ENCODE measurements around the gene CD34. TPM values are rescaled to one million over a fixed set of nuclear protein-coding genes. Genes with fewer than 3 reads are reported as not detected.

CD34 gene
- total RNA-seq, 2 donors from 2014 or later, result 9.8 to 47.7 TPM

- DNase-seq (ENCODE audit: low spot score), result peak; percentile 67
- Histone ChIP-seq H3K4me1 (replicated peaks) (peaks cover 23% of the 10 kb centered on the region), H3K9me3 (no peaks in the 10 kb centered on the region), H3K4me3 (peak overlapping the region; percentile 79 to 90), H3K27me3 (replicated peaks; ENCODE audit: insufficient read depth) (no peaks in the 10 kb centered on the region), H3K36me3 (no peaks in the 10 kb centered on the region), H3K27ac (peak overlapping the region; percentile 99)
- 10% methylated on average over 17 of the region's 19 CpGs for WGBS
- intact Hi-C loops (cut with DNase I), result loop anchor here (10.0 kb wide), 1 partner anchor 53 kb away; no protein-coding TSS in a partner anchor
- peak; percentile 41 for TF ChIP-seq POLR2AphosphoS5 (IDR thresholded peaks at IDR 0.05)
- peak; percentile 34 for TF ChIP-seq POLR2A (IDR thresholded peaks at IDR 0.05)
- TF ChIP-seq CTCF (IDR thresholded peaks at IDR 0.05), result no peak
These were observed 43.5 kb downstream of the CD34 start for GRCh38 chr1:207867136-207868109.

GRCh38 chr1:207866471-207867135 lies 44.3 kb downstream of the CD34 start:
- peak; percentile 68 for DNase-seq (ENCODE audit: low spot score)
- Histone ChIP-seq H3K4me3 (peak overlapping the region in 1 of 2 donors; percentile 90), H3K36me3 (no peaks in the 10 kb centered on the region), H3K9me3 (no peaks in the 10 kb centered on the region), H3K27me3 (replicated peaks; ENCODE audit: insufficient read depth) (no peaks in the 10 kb centered on the region), H3K4me1 (replicated peaks) (peaks cover 23% of the 10 kb centered on the region), H3K27ac (peak overlapping the region; percentile 99)
- WGBS, result 31% methylated on average over 9 of the region's 9 CpGs
- intact Hi-C loops (cut with DNase I), result loop anchor here (10.0 kb wide), 1 partner anchor 52 kb away; no protein-coding TSS in a partner anchor
- TF ChIP-seq POLR2AphosphoS5 (IDR thresholded peaks at IDR 0.05) (peak; percentile 67), POLR2A (IDR thresholded peaks at IDR 0.05) (no peak)

GRCh38 chr1:207863893-207864535 lies 46.9 kb downstream of the CD34 start:
- Histone ChIP-seq H3K4me1 (replicated peaks) (peaks cover 23% of the 10 kb centered on the region), H3K27me3 (replicated peaks; ENCODE audit: insufficient read depth) (no peaks in the 10 kb centered on the region), H3K36me3 (no peaks in the 10 kb centered on the region), H3K27ac (peak overlapping the region; percentile 99), H3K4me3 (no peak overlapping the region), H3K9me3 (no peaks in the 10 kb centered on the region)
- TF ChIP-seq CTCF (IDR thresholded peaks at IDR 0.05) (no peak), POLR2AphosphoS5 (IDR thresholded peaks at IDR 0.05) (no peak), POLR2A (IDR thresholded peaks at IDR 0.05) (no peak)
- WGBS, result 43% methylated on average over 8 of the region's 8 CpGs
- DNase-seq (ENCODE audit: low spot score), result no peak
- intact Hi-C loops (cut with DNase I), result loop anchor here (10.0 kb wide), 1 partner anchor 49 kb away; no protein-coding TSS in a partner anchor

- peaks cover 19% of the 10 kb centered on the region for H3K4me1 ChIP-seq (replicated peaks)
- 39% methylated on average over 2 of the region's 2 CpGs for WGBS
- H3K36me3 ChIP-seq, result no peaks in the 10 kb centered on the region
- intact Hi-C loops (cut with DNase I), result loop anchor here (10.0 kb wide), 1 partner anchor 48 kb away; no protein-coding TSS in a partner anchor
- no peak overlapping the region for H3K4me3 ChIP-seq
- no peak for DNase-seq (ENCODE audit: low spot score)
- no peaks in the 10 kb centered on the region for H3K9me3 ChIP-seq
- no peaks in the 10 kb centered on the region for H3K27me3 ChIP-seq (replicated peaks; ENCODE audit: insufficient read depth)
- TF ChIP-seq POLR2AphosphoS5 (IDR thresholded peaks at IDR 0.05) (no peak), POLR2A (IDR thresholded peaks at IDR 0.05) (no peak), CTCF (IDR thresholded peaks at IDR 0.05) (no peak)
- peak overlapping the region; percentile 20 to 99 for H3K27ac ChIP-seq
These were observed 48.6 kb downstream of the CD34 start for GRCh38 chr1:207862241-207862787.
